GM19043 (cell line): Measurements from ENCODE around the gene RIPPLY1.

Source experiments
- ATAC-seq: cut with Tn5 transposase; IDR thresholded peaks from one replicate; pipeline ENCODE4 v1.9.1; 2021; ENCODE audit warnings: low read depth; ENCODE audit not compliant: unreplicated experiment

The RIPPLY1 gene

GRCh38 chrX:106862972-106863688, 40.0 kb downstream of the RIPPLY1 start:
- no peak for ATAC-seq
